ENCODE measurements around the gene ITPRID2. TPM values are rescaled to one million over a fixed set of nuclear protein-coding genes. Genes with fewer than 3 reads are reported as not detected.
A peak's percentile ranks its signal among the peaks of the same experiment; 100 is the strongest.

ITPRID2 gene
- total RNA-seq, 1 experiment from 2014 or later, result 1,605 TPM

DNA sequence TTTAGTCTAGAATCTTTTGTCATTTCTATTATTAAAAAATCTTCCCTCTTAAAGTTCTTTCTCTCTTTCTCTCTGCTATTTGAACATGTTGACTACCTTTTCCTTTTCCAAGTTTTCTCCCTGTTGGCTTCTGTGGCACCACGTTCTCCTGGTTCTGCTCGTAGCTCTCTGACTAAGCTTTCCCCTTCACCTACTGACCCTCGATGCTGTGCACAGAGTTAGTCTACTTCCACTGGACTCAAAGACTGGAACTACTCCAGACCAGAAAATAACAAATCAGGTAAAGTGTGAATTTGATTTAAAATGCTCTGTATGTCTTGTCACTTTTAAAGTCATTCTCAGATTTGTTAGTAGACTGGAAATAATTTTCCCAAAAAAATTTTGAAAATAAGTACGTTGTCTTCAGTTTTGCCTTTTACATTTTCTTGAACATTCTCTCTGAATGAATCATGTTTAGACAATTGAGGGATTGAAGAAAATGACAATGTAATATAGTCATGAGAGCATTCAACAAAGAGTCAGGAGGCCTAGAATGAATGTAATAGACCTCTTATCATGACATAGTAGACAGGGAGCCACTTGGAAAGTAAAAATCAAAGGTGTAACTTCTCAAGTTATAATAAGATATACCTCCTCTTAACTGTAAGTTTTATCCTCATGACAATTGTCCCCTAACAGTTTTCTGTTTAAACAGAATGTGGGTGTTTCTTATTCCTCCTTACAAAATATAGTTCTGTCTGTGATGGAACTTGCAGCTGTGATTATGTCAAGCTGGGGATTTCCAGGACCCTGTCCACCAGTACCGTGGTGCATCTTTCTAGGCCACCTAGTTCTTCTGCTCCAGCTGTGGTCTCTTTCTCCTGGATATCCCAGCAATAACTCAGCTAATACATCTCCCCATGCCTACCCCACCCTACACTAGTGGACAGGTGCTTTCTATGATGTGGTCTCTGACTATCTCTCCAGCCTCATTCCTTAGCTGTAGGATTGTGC is 25.5 kb downstream of the ITPRID2 start:
- 0 out of 2 replicates have a peak overlapping the region, but pooled peaks have one; percentile 12 for H3K9ac ChIP-seq (ENCODE audit: low read length)
- no TSS peak for BruUV-seq (replicated peaks)
- no peak overlapping the region for H2AFZ ChIP-seq (ENCODE audit: low read depth, low read length, poor library complexity, severe bottlenecking)
- no peaks in the 10 kb centered on the region for H3K27me3 ChIP-seq (ENCODE audit: insufficient read depth, low read length)
- intact Hi-C loops (cut with micrococcal nuclease), result no loop called here
- DNase-seq (ENCODE audit: low read depth, low spot score) (no peak), ATAC-seq (peak; percentile 40)
- TF ChIP-seq EZH2phosphoT487 (IDR thresholded peaks at IDR 0.05; ENCODE audit: borderline replicate concordance) (no peak), CEBPB (IDR thresholded peaks at IDR 0.05; ENCODE audit: low read depth) (no peak), ZNF274 (IDR thresholded peaks at IDR 0.05; ENCODE audit: low read depth, low read length) (no peak), ZFX (IDR thresholded peaks at IDR 0.05) (no peak), TCF7L2 (IDR thresholded peaks at IDR 0.05; ENCODE audit: borderline replicate concordance, extremely low read depth, insufficient read depth, insufficient read length) (no peak), FOSL1 (IDR thresholded peaks at IDR 0.05; ENCODE audit: low read depth) (0 out of 2 replicates have a peak, but pooled peaks have one; percentile 19), SIN3A (IDR thresholded peaks at IDR 0.05; ENCODE audit: low read depth) (no peak), POLR2A (IDR thresholded peaks at IDR 0.05; ENCODE audit: borderline replicate concordance, extremely low read depth, insufficient read depth, insufficient read length) (no peak), EGR1 (IDR thresholded peaks at IDR 0.05; ENCODE audit: low read depth) (no peak), YY1 (IDR thresholded peaks at IDR 0.05; ENCODE audit: extremely low read depth, insufficient replicate concordance, low read depth, low read length) (no peak), SP1 (IDR thresholded peaks at IDR 0.05; ENCODE audit: low read depth) (0 out of 2 replicates have a peak, but pooled peaks have one; percentile 10), ELF1 (IDR thresholded peaks at IDR 0.05; ENCODE audit: borderline replicate concordance, low read depth) (no peak), POLR2AphosphoS5 (IDR thresholded peaks at IDR 0.05; ENCODE audit: low read depth, low read length) (peak; percentile 8; the same call in 1 of the 2 replicates), RAD21 (IDR thresholded peaks at IDR 0.05; ENCODE audit: low read depth) (0 out of 2 replicates have a peak, but pooled peaks have one; percentile 5)
- TF ChIP-seq, protein P1, sequence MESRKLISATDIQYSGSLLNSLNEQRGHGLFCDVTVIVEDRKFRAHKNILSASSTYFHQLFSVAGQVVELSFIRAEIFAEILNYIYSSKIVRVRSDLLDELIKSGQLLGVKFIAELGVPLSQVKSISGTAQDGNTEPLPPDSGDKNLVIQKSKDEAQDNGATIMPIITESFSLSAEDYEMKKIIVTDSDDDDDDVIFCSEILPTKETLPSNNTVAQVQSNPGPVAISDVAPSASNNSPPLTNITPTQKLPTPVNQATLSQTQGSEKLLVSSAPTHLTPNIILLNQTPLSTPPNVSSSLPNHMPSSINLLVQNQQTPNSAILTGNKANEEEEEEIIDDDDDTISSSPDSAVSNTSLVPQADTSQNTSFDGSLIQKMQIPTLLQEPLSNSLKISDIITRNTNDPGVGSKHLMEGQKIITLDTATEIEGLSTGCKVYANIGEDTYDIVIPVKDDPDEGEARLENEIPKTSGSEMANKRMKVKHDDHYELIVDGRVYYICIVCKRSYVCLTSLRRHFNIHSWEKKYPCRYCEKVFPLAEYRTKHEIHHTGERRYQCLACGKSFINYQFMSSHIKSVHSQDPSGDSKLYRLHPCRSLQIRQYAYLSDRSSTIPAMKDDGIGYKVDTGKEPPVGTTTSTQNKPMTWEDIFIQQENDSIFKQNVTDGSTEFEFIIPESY (IDR thresholded peaks at IDR 0.05; ENCODE audit: extremely low read depth, insufficient replicate concordance, low read length), result no peak
- TF ChIP-seq, protein P2, sequence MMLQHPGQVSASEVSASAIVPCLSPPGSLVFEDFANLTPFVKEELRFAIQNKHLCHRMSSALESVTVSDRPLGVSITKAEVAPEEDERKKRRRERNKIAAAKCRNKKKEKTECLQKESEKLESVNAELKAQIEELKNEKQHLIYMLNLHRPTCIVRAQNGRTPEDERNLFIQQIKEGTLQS (IDR thresholded peaks at IDR 0.05), result no peak
- TF ChIP-seq, protein P3, sequence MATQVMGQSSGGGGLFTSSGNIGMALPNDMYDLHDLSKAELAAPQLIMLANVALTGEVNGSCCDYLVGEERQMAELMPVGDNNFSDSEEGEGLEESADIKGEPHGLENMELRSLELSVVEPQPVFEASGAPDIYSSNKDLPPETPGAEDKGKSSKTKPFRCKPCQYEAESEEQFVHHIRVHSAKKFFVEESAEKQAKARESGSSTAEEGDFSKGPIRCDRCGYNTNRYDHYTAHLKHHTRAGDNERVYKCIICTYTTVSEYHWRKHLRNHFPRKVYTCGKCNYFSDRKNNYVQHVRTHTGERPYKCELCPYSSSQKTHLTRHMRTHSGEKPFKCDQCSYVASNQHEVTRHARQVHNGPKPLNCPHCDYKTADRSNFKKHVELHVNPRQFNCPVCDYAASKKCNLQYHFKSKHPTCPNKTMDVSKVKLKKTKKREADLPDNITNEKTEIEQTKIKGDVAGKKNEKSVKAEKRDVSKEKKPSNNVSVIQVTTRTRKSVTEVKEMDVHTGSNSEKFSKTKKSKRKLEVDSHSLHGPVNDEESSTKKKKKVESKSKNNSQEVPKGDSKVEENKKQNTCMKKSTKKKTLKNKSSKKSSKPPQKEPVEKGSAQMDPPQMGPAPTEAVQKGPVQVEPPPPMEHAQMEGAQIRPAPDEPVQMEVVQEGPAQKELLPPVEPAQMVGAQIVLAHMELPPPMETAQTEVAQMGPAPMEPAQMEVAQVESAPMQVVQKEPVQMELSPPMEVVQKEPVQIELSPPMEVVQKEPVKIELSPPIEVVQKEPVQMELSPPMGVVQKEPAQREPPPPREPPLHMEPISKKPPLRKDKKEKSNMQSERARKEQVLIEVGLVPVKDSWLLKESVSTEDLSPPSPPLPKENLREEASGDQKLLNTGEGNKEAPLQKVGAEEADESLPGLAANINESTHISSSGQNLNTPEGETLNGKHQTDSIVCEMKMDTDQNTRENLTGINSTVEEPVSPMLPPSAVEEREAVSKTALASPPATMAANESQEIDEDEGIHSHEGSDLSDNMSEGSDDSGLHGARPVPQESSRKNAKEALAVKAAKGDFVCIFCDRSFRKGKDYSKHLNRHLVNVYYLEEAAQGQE (IDR thresholded peaks at IDR 0.05; ENCODE audit: low read depth), result no peak
- TF ChIP-seq, protein P4, sequence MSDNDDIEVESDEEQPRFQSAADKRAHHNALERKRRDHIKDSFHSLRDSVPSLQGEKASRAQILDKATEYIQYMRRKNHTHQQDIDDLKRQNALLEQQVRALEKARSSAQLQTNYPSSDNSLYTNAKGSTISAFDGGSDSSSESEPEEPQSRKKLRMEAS (IDR thresholded peaks at IDR 0.05), result 0 out of 2 replicates have a peak, but pooled peaks have one; percentile 15
- ChIA-PET RAD21 (ENCODE audit: low non-redundant PET in 1 of 2, low total read pairs in 2 of 2, uncharacterized antibody in 2 of 2, unreplicated experiment in 2 of 2) (interaction anchor here in 1 of 2 experiments (0.6 kb wide), 1 partner anchor 145 kb away, joined by 3 read pairs; no protein-coding TSS in a partner anchor), CTCF (interaction anchor here (2.0 kb wide), 1 partner anchor 12 kb away, joined by 5 read pairs; no protein-coding TSS in a partner anchor), POLR2A (interaction anchor here (1.3 kb wide), 1 partner anchor 18 kb away, joined by 3 read pairs; no protein-coding TSS in a partner anchor)
- H3K27ac ChIP-seq (ENCODE audit: low read depth, low read length), result peak overlapping the region; percentile 44
- H3K4me2 ChIP-seq (ENCODE audit: low read length), result 0 out of 2 replicates have a peak overlapping the region, but pooled peaks have one; percentile 22
- no peak overlapping the region for H3K4me3 ChIP-seq (replicated peaks in 1 of 2; ENCODE audit: low read depth in 1 of 2, low read length in 2 of 2)
- H3K36me3 ChIP-seq (ENCODE audit: control insufficient read depth in 1 of 2, insufficient read depth in 2 of 2, low read length in 2 of 2), result peaks cover 78 to 81% of the 10 kb centered on the region in 2 experiments
- peaks cover 100% of the 10 kb centered on the region for H3K79me2 ChIP-seq (ENCODE audit: insufficient read depth, low read length)
- peaks cover 45 to 86% of the 10 kb centered on the region in 2 experiments for H3K4me1 ChIP-seq (ENCODE audit: control insufficient read depth in 1 of 2, insufficient read depth in 2 of 2, low read length in 2 of 2)
- no peaks in the 10 kb centered on the region for H3K9me2 ChIP-seq (ENCODE audit: insufficient read depth)
- H4K20me1 ChIP-seq (ENCODE audit: insufficient read depth), result peaks cover 58% of the 10 kb centered on the region
- no peaks in the 10 kb centered on the region for H3K9me3 ChIP-seq (ENCODE audit: control insufficient read depth in 1 of 2, insufficient read depth in 1 of 2, low read depth in 1 of 2, low read length in 2 of 2)
